OCI-LY7 (cell line): ENCODE measurements around the gene NIT1. TPM values are rescaled to one million over a fixed set of nuclear protein-coding genes. Genes with fewer than 3 reads are reported as not detected.

Experiments
- BruUV-seq: library from RNA; stranded (reverse); fragments of 400-500 nt; replicated peaks from 2 replicates; lab custom pipeline; 2021; lab: Mats Ljungman, UMichigan
- CTCF ChIA-PET: fragments of 300-600 bp; sonication (Branson Sonifier 250); formaldehyde crosslinking; loops from one replicate; lab custom pipeline; 2022; ENCODE audit warnings: antibody characterized with exemption; ENCODE audit not compliant: unreplicated experiment; lab: Charles Lee
- POLR2A ChIA-PET: fragments of 300-600 bp; sonication (Branson Sonifier 250); formaldehyde crosslinking; loops from one replicate; lab custom pipeline; 2022; ENCODE audit warnings: antibody characterized with exemption; lab: Charles Lee
- DNase-seq: peaks from one replicate; pipeline ENCODE4 v3.0.0-alpha.2; 2015; ENCODE audit warnings: low spot score
- H2AFZ ChIP-seq: fragments of 200-600 bp; sonication (generic), shearing (Covaris generic); 2 replicates; pipeline ENCODE4 v1.6.1; 2014; ENCODE audit warnings: mild to moderate bottlenecking, antibody characterized with exemption, low read length, moderate library complexity
- H3K27ac ChIP-seq: fragments of 200-600 bp; sonication (generic); 2 replicates; pipeline ENCODE4 v1.5.1; 2014; ENCODE audit warnings: mixed run types, low read depth, mild to moderate bottlenecking, moderate library complexity, low read length, inconsistent platforms; ENCODE audit not compliant: poor library complexity, severe bottlenecking
- H3K36me3 ChIP-seq: fragments of 200-600 bp; sonication (generic); 2 replicates; pipeline ENCODE4 v1.6.1; 2014; ENCODE audit warnings: mild to moderate bottlenecking, antibody characterized with exemption, low read length, moderate library complexity, mixed read lengths; ENCODE audit not compliant: insufficient read depth
- H3K4me1 ChIP-seq: fragments of 200-600 bp; sonication (generic); 2 replicates; pipeline ENCODE4 v1.5.1; 2014; ENCODE audit warnings: mild to moderate bottlenecking, low read length; ENCODE audit not compliant: insufficient read depth, poor library complexity, severe bottlenecking
- H3K4me2 ChIP-seq: fragments of 200-600 bp; sonication (generic); 2 replicates; pipeline ENCODE4 v1.6.1; 2014; ENCODE audit warnings: mild to moderate bottlenecking, low read length
- H3K4me3 ChIP-seq: fragments of 200-600 bp; sonication (generic); 2 replicates; pipeline ENCODE4 v1.5.1; 2014; ENCODE audit warnings: mild to moderate bottlenecking, low read depth, low read length; ENCODE audit not compliant: poor library complexity, severe bottlenecking
- H3K79me2 ChIP-seq: fragments of 200-600 bp; sonication (generic); 2 replicates; pipeline ENCODE4 v1.6.1; 2016; ENCODE audit warnings: low read depth, mild to moderate bottlenecking, low read length, moderate library complexity, mixed read lengths; ENCODE audit not compliant: insufficient read depth
- H3K9me2 ChIP-seq: fragments of 200-600 bp; sonication (generic); 2 replicates; pipeline ENCODE4 v1.6.1; 2016; ENCODE audit warnings: mild to moderate bottlenecking, low read length, mixed read lengths; ENCODE audit not compliant: insufficient read depth
- H3K9me3 ChIP-seq: fragments of 200-600 bp; sonication (generic); 2 replicates; pipeline ENCODE4 v1.6.1; 2014; ENCODE audit warnings: mild to moderate bottlenecking, mixed run types, low read length, mixed read lengths
- H4K20me1 ChIP-seq: fragments of 200-600 bp; sonication (generic); 2 replicates; pipeline ENCODE4 v1.6.1; 2014; ENCODE audit warnings: mild to moderate bottlenecking, antibody characterized with exemption, low read length, moderate library complexity, mixed read lengths; ENCODE audit not compliant: insufficient read depth
- EZH2phosphoT487 ChIP-seq: fragments of 200-600 bp; sonication (generic); IDR thresholded peaks from 2 replicates; pipeline ENCODE4 v1.6.1; 2018; ENCODE audit warnings: low read depth, borderline replicate concordance, mild to moderate bottlenecking, mixed run types, antibody characterized with exemption, low read length, moderate library complexity, mixed read lengths
- intact Hi-C: fragments of 100-400 bp; cut with micrococcal nuclease; formaldehyde crosslinking; loops from one replicate; pipeline ENCODE4 v1.10.0; 2022; ENCODE audit not compliant: unreplicated experiment
- total RNA-seq, 2 experiments: library from RNA; depleted of rRNA in 1 of 2; stranded (reverse); fragments of >200 nt in 1 of 2; shearing (Covaris generic) in 1 of 2; gene quantifications; 2 replicates each; pipeline ENCODE4 v1.2.3, GENCODE V29; 2014 to 2022
- TF ChIP-seq, protein P1 (sequence below): fragments of 200-600 bp; sonication (generic); conservative IDR thresholded peaks from 2 replicates; pipeline ENCODE4 v1.5.1; 2014; ENCODE audit warnings: mild to moderate bottlenecking, antibody characterized with exemption, low read length, moderate library complexity, mixed read lengths

The NIT1 gene
- total RNA-seq, 2 experiments from 2014 or later = 42.7 to 46.5 TPM

DNA sequence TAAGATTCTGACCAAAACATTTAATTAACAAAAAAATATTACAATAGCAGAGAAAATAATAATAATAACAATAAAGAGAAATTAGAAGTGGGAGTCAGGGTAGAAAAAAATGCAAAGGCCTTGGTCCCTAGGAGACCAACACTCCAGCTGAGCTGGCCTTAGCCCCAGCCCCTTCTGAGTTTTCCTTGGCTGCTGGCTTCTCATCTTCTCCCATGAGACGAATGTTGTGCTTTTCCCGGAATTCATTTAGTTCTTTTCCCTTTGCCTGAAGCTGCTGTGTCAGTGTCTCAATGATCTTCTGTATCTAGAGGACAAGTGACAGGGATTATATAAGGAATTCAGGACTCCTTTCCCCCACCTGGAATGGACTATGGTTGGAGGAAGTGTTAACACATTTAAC is 17.3 kb upstream of the NIT1 start:
- ChIA-PET POLR2A (interaction anchor here (0.6 to 1.3 kb wide), 3 partner anchors 16 to 838 kb away, joined by 3 to 4 read pairs (median 3); no protein-coding TSS in a partner anchor), CTCF (no interaction called here)
- H2AFZ ChIP-seq = no peak overlapping the region
- H3K9me3 ChIP-seq = no peaks in the 10 kb centered on the region
- H3K27ac ChIP-seq = no peak overlapping the region
- no peaks in the 10 kb centered on the region for H3K9me2 ChIP-seq
- no peak for DNase-seq
- intact Hi-C loops = no loop called here
- H4K20me1 ChIP-seq = 0 out of 2 replicates have a peak, but pooled peaks cover 4% of the 10 kb centered on the region
- no peak overlapping the region for H3K4me3 ChIP-seq
- no peak overlapping the region for H3K4me2 ChIP-seq
- BruUV-seq = no TSS peak
- TF ChIP-seq EZH2phosphoT487 = no peak
- TF ChIP-seq, protein P1, sequence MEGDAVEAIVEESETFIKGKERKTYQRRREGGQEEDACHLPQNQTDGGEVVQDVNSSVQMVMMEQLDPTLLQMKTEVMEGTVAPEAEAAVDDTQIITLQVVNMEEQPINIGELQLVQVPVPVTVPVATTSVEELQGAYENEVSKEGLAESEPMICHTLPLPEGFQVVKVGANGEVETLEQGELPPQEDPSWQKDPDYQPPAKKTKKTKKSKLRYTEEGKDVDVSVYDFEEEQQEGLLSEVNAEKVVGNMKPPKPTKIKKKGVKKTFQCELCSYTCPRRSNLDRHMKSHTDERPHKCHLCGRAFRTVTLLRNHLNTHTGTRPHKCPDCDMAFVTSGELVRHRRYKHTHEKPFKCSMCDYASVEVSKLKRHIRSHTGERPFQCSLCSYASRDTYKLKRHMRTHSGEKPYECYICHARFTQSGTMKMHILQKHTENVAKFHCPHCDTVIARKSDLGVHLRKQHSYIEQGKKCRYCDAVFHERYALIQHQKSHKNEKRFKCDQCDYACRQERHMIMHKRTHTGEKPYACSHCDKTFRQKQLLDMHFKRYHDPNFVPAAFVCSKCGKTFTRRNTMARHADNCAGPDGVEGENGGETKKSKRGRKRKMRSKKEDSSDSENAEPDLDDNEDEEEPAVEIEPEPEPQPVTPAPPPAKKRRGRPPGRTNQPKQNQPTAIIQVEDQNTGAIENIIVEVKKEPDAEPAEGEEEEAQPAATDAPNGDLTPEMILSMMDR = no peak
- H3K36me3 ChIP-seq = peaks cover 57% of the 10 kb centered on the region
- H3K79me2 ChIP-seq = peaks cover 16% of the 10 kb centered on the region; the same call in 1 of the 2 replicates
- peaks cover 29% of the 10 kb centered on the region for H3K4me1 ChIP-seq

DNA sequence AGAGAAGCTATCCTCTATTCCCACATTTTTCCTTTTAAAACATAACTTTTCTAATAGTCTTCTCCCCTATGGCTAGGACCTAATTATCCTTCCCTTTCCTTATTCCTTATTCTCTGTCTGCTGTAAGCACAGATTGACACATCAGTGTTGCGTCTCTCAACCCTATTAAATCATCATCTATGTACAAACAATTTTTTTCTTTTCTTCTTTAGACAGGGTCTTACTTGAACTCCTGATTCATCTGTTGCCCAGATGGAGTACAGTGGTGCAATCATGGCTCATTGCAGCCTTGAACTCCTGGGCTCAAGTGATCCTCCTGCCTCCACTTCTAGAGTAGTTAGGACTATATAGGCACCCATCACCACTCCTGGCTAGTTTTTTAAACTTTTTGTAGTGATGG is 11.5 kb upstream of the NIT1 start:
- ChIA-PET CTCF (interaction anchor here (0.6 kb wide), 1 partner anchor 37 kb away, joined by 3 read pairs; the partner anchor contains the start of gene ARHGAP30), POLR2A (interaction anchor here (0.6 to 0.9 kb wide), 3 partner anchors 11 to 66 kb away, joined by 3 to 6 read pairs (median 3); no protein-coding TSS in a partner anchor)
- H3K4me1 ChIP-seq = no peaks in the 10 kb centered on the region
- no peak for TF ChIP-seq EZH2phosphoT487
- TF ChIP-seq, protein P1 = no peak
- intact Hi-C loops = no loop called here
- H4K20me1 ChIP-seq = no peaks in the 10 kb centered on the region
- no peak overlapping the region for H2AFZ ChIP-seq
- peaks cover 81% of the 10 kb centered on the region for H3K36me3 ChIP-seq
- no peaks in the 10 kb centered on the region for H3K9me3 ChIP-seq
- H3K4me2 ChIP-seq = no peak overlapping the region
- no peak for DNase-seq
- no peaks in the 10 kb centered on the region for H3K9me2 ChIP-seq
- H3K4me3 ChIP-seq = no peak overlapping the region
- no peak overlapping the region for H3K27ac ChIP-seq
- no TSS peak for BruUV-seq
- peaks cover 57% of the 10 kb centered on the region; the same call in 1 of the 2 replicates for H3K79me2 ChIP-seq

DNA sequence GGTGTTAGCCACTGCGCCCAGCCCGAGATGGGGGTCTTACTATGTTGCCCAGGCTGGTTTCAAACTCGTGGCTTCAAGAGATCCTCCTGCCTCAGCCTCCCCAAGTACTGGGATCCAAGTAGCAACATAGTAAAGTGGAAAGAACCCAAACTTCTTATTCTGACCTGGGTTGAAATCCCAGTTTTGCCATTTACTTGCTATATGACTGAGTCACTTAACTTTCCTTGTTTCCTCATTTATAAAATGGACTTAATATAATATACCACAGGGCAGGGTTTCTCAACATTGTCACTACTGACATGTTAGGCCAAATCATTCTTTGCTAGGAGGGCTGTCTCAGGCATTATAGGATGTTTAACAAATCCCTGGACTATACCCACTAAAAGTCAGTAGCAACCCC is 6.8 kb upstream of the NIT1 start:
- intact Hi-C loops = no loop called here

More for the DNA sequence above, 6.8 kb upstream of the NIT1 start:
- Histone ChIP-seq H3K4me3 (no peak overlapping the region), H2AFZ (no peak overlapping the region), H4K20me1 (peaks cover 9% of the 10 kb centered on the region; the same call in 1 of the 2 replicates), H3K27ac (no peak overlapping the region), H3K9me3 (no peaks in the 10 kb centered on the region), H3K36me3 (peaks cover 75% of the 10 kb centered on the region), H3K9me2 (no peaks in the 10 kb centered on the region), H3K4me2 (no peak overlapping the region), H3K79me2 (peaks cover 83% of the 10 kb centered on the region; the same call in 1 of the 2 replicates), H3K4me1 (peaks cover 26% of the 10 kb centered on the region)
- no TSS peak for BruUV-seq
- no peak for TF ChIP-seq EZH2phosphoT487
- TF ChIP-seq, protein P1 = no peak
- CTCF ChIA-PET = no interaction called here
- DNase-seq = no peak
- POLR2A ChIA-PET = no interaction called here
